ENCODE measurements around the gene ZAR1.

GRCh38 chr4:48470137-48470536 lies 19.9 kb upstream of the ZAR1 start:
- TF ChIP-seq CTCF (IDR thresholded peaks at IDR 0.05) (no peak), EZH2 (IDR thresholded peaks at IDR 0.05; ENCODE audit: borderline replicate concordance, insufficient read depth, low read depth, low read length, poor library complexity, severe bottlenecking) (no peak)

All from B cell (primary cell).